ENCODE measurements around the gene REPIN1.

Gene REPIN1

DNA sequence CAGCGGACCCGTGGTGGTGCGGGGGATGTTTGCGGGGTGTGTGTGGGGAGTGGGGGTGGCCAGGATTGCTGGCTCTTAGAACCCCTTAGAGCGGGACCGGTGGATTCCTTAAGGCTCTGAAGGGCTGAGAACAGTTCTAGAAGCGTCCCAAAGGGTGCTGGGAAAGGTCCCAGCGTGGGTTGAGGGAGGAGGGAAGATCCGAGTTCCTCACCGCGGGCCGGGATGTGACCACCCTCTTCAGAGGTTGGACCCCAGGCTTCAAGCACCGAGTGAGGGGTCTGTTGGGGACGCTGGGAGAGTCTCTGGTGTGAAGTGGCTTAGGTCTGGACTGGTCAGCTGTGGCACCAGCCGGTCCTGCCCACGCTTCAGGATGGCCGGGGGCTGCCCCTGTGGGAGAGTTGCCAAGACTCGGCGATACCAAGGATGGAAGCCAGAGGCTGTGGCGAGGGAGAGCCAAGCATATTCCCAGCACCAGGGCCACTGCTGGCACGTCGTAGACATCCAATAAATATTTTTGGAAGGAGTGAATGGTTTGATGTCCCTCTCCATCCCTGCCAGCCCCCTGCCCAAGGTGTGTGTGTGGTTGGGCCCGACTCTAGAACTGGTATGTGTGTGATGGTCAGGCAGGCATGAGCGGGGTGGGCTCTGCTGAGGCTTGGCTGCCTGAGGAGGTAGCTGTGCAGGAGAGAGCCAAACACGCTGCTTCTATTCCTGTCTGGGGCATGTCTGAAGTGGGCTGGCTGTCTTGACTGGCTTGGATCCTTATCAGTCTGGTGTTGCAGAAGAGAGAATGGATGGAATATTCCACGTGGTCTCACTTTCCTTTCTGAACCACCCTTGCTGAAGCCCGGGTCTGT is 29.7 kb downstream of the REPIN1 start:
- no peak for DNase-seq

DNA sequence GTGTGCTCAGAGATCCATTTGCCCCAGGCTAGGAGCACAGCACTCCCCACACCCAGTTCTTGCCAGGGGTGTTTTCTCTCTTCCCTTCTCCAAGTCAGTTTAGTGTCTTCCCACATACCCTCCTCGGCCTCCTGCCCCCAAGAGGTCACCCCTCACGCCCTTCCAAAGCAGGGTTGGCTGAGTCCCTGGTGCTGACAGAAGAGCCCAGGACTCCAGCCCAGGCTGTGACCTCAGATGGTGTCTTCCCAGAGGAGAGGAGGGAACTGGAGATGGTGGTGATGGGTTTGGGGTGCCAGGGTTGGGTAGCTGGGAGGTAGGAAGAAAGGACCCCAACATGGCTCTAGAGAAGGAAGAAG is 30.3 kb downstream of the REPIN1 start:
- DNase-seq, result no peak

DNA sequence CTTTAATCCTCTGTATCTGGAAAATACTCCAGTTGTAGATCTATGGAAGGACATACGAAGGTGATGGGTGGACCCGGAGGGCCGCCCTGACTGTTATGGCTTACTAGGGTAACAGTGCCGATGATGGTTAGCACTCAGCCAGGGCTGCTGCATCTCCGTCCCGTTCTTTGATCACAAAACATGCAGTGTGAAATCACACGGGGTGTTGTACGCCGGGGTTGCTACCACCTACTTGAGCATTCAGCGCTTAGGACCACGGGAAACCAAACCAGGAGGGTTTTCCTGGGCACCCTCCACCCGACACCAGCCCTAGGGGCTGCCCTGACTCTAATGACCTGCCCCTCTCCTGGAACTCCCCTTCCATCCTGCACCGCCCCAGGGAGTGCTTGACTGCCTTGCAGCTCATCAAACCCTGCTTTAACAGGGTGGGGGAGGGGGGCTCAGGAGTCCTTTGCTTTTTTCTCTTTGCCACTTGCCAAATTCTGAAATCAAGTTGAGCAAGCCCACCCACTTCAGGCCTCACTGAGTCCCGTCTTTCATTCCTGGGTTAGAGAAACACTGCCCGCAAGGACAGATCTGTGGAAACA is 30.9 kb downstream of the REPIN1 start:
- no peak for DNase-seq

DNA sequence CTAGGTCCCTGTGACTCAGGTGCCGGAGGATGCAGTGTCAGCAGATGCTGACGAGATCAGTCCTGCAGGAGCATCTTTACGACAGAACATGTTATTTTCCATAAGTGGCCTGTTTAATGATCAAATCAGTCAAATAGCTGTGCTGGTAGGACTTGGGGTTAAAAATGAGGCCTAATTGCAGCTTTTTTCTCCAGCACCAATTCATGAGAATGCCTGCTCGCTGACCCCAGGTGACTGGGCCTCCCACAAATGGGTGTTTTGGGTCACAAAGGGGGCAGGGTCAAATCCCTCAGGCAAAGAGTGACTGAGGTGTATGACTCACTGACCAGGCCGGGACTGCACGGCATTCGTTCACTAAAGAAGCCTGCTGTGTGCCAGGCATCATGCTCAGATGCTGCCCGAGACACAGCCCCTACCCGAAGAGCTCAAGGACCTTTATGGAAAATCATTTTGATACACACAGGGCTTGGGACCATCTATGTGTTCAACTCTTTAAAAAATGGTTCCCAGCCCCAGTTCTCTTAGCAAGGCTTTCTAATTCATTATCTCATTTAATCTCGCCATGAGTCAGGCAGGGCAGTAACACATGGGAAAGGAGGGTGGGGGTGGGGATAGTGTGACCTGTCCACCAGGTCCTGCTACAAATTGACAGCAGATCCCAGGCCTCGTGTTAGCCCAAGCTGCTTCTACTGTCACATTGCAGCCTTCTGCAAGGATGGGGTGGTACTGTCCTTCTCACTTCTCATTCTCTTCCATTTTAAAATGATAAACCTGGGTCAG is 31.6 kb downstream of the REPIN1 start:
- DNase-seq, result no peak

DNA sequence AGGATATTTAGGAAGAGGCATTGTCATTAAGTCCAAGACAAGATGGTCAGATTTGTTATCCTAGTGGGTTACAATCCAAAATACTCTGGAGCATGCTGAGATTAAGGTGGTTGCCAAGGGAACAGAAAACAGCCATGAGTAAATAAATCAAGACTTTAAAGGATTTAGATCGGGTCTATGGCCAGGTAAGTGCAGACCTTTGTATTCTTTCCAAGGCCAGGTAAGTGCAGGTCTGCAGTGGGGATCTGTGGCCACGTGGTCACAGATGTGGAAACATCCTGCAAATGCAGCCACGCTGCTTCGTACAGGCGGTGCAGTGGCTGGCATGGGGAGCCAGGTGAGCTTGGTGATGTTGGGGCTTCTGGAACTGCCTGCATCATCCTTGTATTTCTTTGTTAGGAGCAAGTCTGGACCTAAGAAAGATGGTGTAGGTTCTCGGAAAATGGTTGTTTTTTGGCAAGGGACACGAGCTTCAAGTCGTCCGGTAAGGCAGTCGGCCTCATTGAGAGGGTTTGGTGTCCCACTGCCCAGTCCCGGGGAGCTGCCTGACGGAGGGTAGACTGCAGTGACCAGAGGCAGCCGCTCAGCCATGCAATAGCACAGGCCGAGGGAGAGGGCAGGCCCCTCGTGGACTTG is 32.3 kb downstream of the REPIN1 start:
- DNase-seq, result no peak

DNA sequence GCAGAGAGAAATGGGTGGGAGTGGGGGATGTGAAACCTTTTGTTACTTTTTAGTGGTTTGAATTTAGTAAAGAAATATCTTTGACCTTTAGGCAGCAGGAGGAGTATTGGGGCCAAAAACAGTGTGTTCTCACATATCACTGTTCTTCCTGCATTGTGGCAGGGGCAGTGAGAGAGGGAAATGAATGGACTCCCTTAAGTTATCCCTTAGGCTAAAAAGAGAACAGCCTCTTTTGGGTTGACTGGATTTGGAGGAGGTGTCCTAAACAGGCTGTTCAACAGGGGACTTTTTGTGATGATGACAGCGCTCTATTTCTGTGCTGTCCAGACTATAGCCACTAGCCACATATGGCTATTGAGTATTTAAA is 32.8 kb downstream of the REPIN1 start:
- no peak for DNase-seq

DNA sequence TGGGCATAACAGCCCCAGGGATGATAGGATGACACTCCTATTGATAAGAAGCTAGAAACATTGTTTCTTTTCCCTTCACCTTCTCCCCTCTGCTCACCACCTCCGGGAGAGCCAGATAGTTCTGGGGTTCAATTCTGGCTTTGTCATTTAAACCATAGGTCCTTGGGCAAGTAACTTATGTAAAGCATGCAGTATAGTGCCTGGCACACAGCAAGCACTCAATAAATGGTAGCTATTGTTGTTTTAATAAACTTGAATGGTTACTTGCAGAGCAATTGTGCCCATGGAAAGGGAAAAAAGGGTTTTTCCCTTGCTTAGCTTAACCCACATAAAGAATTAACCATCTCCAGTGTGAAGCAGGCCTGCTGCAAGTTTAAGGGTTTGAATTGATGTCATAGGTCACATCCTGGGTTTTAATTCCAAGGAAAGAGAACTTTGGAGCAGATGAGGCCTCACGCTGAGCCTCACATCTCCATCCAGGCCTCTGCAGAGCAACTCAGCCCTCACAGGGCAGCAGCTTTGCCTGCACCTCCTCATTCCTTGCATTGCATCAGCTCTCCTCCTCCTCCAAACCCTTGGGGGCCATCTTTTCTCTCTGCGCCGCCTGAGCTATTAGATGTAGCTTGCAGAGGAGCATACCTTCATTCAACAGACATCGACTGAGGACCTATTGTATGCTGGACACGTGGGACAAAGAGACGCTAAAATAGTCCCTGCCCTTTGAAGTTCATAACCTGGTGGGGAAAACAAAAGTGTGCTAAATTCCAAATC is 33.4 kb downstream of the REPIN1 start:
- DNase-seq, result no peak

DNA sequence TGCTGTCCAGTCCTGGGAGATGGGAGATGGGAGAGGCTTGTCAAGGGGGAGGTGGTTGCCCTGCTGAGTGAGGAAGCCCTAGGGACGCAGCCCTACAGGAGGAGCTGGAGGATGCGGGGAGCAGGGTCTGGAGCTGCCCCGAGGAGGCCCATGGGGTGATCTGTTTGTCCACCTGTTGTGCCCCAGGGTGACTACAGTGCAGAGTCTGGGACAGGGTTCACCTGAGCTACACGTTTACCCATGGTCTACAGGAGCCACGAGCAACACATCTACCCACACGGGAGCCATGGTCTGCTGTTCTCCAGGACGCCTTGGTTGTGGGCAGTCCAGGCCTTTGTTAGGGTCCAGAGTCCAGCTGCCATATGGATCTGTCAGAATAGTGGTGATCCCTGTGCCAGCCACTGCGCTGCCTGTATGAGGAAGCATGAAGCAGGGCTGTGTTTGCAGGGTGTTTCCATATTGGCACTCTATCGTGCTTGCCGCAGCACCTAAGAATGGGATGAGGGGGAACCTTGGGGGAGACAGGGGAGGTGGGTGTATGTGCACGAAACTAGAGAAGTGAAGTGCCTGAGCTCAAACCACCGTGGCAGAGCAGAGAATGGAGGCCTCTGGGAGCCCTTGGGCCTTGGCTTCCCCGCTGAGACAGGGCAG is 34.2 kb downstream of the REPIN1 start:
- no peak for DNase-seq

DNA sequence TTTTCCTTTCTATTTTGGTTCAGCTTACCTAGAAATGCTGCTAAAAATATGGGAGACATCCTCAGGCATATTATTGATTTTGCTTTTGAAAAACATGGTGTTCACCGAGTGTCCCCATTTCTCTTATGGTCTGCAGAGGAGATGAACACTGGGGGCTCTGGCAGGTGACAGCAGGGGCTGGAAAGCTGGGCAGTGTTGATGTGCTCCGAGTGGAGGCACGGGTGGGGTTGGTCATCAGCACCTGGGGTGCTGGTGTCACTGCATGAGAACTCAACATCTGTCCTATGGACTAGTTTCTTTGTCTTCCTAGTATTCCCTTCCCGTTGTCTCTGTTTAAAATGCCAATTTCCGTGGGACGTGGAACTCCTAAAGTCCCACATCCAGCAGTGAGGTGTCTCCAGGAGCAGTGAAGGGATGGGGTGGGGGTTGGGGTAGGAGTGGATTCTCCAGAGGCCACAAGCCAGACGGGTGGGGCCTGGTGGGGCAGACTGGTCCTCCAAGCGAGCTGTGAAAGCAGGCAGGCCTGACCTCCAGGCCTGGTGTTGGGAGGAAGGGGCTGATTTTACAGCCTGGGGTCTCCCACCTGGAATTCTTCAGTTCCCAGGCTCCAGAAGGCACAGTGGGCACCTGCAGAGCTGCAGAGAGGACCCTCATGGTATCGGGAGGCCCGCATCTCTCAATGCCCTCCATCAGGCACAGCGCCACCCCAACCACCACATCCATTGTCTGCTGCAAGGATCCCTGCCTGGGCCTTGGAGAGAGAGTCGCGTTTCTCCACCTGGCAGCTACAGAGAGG is 35.0 kb downstream of the REPIN1 start:
- no peak for DNase-seq

DNA sequence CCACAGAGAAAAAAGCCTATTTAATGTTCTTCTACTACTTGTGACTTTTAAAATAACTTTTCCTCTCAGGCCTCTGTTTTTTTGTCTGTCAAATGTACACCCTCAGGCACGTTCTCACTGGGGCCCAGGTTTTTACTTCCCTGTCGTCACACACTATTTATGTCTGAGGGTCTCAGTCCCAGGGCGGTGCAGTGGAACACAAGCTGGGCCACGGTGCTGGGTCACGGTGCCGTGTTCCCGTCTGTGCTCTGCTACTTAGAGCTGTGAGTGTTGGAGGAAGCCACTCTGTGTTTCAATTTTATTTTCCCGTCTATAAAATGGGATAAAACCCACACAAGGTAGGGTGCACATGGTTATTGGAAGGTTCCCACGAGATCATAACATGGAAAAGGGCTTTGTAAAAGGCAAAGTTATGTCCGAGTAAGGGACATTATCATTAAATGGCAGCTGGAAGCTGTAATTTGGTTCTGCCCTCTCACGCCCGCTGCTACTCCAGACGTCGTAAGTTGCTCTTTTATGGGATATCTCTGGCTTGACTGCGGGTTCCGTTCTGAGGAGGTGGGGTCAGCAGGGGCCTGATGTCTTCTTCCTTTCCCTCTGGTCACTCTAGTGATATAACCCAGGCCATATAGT is 35.7 kb downstream of the REPIN1 start:
- DNase-seq, result peak; percentile 39

DNA sequence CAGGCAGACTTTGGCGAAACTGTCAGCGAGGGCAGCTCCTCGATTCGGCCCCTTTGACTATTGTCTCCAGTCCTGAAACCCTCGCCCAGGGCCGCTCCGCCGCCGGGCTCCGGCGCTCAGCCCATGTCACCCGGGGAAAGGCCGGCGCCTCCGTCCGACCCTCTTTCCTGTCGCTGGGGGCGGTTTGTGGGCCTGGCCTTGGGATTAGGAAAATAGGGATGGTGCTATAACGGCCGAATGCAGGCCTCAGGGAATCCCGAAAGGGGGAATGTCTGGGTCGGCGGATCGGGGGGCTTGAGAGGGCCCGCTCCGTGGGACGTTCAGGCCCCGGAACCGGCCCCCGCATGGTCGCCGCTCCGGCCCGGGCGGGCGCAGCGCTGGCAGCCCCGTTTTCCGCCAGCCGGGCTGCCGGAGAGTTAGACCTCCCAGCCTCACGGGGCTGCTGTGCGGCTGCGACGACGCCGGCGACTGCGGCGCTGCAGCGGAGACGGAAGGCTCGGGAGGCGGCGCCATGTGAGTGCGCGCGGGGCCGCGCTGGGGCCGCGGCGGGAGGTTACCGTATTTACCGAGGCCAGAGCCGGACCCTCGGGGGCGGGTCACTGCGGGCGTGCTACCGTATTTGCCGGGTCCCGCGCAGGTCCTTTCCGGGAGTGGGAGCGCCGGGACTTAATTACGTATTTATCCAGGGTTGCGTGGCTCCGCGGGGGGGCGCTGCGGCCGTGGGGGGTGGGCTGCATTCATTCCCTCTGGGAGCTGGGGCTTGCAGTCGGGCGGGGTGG is 36.4 kb downstream of the REPIN1 start:
- peak; percentile 81 for DNase-seq

DNA sequence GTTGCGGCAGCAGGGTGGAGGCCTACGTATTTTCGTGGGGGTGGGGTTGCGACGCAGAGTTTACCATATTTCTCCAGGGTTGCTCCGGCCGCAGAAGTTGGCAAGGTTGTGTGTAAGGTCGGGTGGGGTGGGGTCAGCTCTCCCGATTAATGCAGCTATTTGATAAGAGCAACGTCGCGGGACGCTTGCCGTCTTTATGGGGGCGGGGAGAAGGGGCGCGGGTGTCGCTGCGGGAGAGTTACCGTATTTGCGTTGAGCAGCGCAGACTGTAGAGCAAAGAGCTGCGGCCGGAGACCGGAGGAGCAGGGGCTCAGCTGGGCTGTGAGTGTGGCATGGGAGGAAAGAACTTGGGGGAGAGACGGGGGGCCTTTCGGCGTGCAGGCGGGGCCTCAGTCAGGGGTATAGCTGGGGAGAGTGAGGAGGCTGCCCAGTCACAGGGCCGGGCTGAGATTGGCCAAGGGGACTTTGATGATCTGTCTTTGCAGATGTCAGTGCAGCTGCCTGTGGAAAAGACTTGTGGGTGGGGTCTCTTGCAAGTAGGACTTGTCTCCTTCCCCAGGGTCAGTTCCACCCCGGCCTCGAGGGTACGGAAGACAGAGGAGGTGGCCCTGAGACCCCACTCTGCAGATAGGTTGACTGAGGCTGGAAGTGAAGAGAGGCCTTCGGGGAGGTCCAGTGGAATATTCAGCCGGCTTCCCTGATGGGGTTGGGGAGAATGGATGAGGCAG is 37.1 kb downstream of the REPIN1 start:
- no peak for DNase-seq

DNA sequence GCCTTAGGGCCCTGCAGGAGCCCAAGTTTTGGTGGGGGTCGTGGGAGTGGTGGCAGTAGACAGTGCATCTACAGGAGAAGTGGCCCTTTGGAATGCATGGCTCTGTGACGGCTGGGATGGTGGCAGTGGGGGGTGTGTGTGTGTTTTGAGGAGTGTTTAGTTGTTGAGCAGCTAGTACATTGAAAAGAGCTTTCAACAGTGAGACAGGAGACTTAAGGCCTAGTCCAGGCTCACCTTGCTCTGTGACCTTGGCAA is 37.6 kb downstream of the REPIN1 start:
- DNase-seq, result no peak

DNA sequence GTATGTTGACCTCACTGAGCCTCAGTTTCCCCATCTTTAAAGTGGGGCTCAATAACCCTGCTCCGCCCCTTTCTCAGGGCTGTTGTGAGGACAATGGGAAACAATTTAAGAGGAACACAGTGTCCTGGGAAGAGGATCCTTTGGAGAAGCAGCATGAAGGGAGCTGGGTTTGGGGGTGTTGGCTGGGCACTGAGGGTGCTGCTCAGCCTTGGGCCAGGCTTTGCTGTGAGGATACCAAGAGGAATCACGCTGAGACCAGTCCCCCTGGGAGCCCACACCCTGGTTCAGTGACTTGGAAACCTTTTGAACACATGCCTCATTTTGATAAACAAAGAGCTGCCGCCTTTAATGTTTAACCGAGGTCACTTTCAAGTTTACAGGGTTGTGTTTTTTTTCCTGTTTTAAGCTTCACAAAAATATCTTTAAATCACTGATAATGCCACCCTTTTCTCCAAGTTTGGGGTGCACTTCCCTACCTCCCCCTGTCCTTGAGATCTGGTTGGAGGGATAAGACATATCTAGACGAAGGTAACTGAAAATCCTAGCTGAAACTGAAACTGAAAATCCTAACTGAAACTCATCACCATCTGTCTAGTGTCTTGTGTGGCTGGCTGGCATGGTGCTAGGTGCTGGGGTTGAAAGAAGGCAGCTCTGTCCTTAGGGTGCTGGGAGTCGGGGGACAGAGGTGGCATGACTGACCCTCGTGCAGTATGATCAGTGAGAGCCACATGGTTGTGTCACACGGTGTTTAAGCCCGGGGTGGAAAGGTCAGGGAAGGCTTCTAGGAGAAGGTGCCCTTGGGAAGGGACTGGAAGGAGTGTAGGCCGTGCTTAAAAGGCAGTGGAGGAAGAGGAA is 38.2 kb downstream of the REPIN1 start:
- DNase-seq, result peak; percentile 36

DNA sequence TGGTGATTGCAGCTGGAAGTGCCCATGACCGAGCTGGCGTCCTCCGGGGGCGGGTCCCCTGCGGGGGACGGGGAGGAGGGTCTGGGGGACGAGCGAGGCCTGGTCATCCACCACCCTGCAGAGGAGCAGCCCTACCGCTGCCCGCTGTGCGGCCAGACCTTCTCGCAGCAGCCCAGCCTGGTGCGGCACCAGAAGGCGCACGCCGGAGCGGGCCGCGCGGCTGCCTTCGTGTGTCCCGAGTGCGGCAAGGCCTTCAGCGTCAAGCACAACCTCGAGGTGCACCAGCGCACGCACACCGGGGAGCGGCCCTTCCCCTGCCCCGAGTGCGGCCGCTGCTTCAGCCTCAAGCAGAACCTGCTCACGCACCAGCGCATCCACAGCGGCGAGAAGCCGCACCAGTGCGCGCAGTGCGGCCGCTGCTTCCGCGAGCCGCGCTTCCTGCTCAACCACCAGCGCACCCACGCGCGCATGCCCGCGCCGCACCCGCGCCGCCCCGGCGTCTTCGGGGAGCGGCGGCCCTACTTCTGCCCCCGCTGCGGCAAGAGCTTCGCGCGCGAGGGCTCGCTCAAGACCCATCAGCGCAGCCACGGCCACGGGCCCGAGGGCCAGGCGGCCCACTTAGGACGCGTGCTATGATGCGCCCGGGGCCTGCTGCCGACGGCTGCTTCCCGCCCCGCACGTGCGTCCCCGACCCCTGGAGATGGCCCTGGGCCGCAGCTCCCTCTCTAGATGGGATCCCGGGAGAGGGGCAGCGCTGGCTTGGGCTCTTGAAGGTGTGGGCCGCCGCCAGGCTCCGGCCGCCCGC is 39.2 kb downstream of the REPIN1 start:
- no peak for DNase-seq

DNA sequence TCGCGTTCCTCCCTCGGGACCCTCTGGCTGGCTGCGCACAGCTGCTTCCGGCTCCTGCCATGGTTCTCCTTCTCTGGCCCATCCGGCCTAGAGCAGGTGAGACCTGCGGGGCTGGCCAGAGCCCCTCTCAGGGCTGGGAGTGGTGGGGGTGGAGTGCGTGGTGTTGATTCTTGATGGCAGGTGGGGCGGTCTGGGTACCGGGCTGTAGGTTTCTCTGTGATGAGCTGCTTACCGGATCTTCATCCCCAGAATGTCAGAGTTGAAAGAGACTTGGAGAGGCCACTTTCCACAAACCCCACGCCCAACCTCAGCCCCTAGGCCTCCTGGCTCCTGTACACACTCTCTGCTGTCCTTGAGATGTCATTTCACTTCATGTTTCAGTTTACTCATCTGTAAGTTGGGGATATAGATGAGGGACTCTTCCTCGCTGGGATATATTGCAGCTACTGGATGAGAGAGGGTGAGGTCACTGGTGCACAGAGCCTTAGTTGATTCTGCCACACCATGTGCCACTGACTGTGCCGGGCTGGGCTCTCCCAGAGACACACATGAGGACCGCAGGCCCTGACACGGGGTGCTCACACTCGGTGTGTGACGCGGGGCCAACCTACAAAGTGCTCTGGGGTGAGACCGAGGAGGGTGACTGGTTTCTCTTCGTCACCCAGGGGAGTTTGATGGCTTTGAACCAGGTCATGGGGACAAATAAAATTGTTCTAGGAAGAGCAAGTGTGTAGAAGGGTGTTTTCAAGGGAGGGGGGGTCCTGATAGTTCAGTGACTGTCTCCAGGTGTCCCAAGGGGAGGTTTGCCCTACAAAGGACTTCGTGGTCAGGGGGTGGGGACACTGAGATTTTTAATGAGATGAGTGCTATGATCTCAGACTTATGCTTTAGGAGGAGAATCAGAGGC is 40.0 kb downstream of the REPIN1 start:
- DNase-seq, result peak; percentile 83
